Measurements from ENCODE around the gene ZNF764. TPM values are rescaled to one million over a fixed set of nuclear protein-coding genes. Genes with fewer than 3 reads are reported as not detected.

The ZNF764 gene
- total RNA-seq, 4 donors from 2014 or later = 17.9 to 48.0 (median 23.2) TPM

DNA sequence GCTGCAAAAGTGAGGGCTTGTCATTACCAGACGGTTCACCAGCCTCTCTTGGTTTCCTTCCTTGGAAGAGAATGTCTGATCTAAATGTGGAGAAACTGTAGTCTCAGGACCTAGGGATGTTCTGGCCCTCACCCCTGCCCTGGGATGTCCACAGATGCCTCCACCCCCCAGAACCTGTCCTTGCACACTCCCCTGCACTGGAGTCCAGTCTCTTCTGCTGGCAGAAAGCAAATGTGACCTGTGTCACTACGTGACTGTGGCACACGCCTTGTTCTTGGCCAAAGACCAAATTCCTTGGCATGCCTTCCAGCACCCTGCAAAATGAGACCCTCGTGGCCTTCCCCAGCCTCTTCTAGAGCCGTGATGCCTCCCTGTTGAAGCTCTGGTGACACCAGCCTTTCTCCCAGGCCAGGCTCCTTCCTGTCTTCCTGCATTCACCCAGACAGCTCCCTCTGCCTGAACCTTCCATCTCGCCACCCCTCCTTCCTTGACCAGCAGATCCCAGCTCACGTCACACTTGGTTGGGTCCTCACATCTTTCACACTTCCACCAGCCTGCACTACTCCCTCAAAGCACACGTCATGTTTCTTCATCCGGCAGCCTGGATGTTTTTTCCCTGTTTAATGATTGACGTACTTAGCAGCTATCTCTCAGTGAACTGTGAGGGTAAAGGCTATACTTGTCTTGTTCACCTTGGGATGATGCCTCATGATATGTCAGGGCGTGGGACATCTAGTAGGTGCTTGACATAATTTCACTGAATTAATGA lies 36.1 kb downstream of the ZNF764 start:
- Histone ChIP-seq H3K9me3 (no peaks in the 10 kb centered on the region), H3K27ac (peak overlapping the region; percentile 7 to 23 (median 18)), H3K36me3 (no peaks in the 10 kb centered on the region), H3K27me3 (no peaks in the 10 kb centered on the region), H3K4me1 (peaks cover 4 to 28% (median 8%) of the 10 kb centered on the region in 4 donors), H3K4me3 (no peak overlapping the region)
- in situ Hi-C loops (cut with MboI; ENCODE audit: low pct_ligation_motif_present in 1 of 4, low pct_unique_long_range_greater_than_20kb in 1 of 4, low sequenced_read_pairs in 3 of 4) = loop anchor here in 2 of 4 donors (10.0 kb wide), 2 partner anchors 77 to 87 kb away; partner anchors contain the start of genes DCTPP1 (in 1 of the 2) and SEPHS2 (in 1 of the 2)
- intact Hi-C loops (cut with DNase I; ENCODE audit: low total_unique reads) = loop anchor here (10.0 kb wide), 1 partner anchor 77 kb away; the partner anchor contains the start of gene SEPHS2
- WGBS, 2 donors (ENCODE audit: low coverage in 1 of 2) = 38 to 49% methylated on average over 6 to 11 of the region's 11 CpGs
- no peak for TF ChIP-seq POLR2A (IDR thresholded peaks at IDR 0.05)
- TF ChIP-seq POLR2AphosphoS5 (IDR thresholded peaks at IDR 0.05) = peak in 1 of 3 donors; percentile 17
- TF ChIP-seq, protein P1, sequence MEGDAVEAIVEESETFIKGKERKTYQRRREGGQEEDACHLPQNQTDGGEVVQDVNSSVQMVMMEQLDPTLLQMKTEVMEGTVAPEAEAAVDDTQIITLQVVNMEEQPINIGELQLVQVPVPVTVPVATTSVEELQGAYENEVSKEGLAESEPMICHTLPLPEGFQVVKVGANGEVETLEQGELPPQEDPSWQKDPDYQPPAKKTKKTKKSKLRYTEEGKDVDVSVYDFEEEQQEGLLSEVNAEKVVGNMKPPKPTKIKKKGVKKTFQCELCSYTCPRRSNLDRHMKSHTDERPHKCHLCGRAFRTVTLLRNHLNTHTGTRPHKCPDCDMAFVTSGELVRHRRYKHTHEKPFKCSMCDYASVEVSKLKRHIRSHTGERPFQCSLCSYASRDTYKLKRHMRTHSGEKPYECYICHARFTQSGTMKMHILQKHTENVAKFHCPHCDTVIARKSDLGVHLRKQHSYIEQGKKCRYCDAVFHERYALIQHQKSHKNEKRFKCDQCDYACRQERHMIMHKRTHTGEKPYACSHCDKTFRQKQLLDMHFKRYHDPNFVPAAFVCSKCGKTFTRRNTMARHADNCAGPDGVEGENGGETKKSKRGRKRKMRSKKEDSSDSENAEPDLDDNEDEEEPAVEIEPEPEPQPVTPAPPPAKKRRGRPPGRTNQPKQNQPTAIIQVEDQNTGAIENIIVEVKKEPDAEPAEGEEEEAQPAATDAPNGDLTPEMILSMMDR (IDR thresholded peaks at IDR 0.05) = peak in 1 of 5 experiments; percentile 28
- no peak for TF ChIP-seq EP300 (IDR thresholded peaks at IDR 0.05; ENCODE audit: low read depth)
- DNase-seq = peak; percentile 40

DNA sequence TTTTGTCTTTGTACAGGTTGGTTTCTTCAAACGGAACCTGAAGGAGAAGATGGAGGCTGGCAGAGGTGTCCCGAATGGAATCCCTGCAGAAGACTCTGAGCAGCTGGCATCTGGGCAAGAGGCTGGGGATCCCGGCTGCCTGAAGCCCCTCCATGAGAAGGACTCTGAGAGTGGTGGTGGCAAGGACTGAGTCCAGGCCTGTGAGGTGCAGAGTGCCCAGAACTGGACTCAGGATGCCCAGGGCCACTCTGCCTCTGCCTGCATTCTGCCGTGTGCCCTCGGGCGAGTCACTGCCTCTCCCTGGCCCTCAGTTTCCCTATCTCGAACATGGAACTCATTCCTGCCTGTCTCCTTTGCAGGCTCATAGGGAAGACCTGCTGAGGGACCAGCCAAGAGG lies 36.7 kb downstream of the ZNF764 start:
- peaks cover 4 to 28% (median 8%) of the 10 kb centered on the region in 4 donors for H3K4me1 ChIP-seq
- TF ChIP-seq, protein P1 (IDR thresholded peaks at IDR 0.05) = no peak
- TF ChIP-seq POLR2A (IDR thresholded peaks at IDR 0.05) = no peak
- TF ChIP-seq POLR2AphosphoS5 (IDR thresholded peaks at IDR 0.05) = no peak
- no peak for TF ChIP-seq EP300 (IDR thresholded peaks at IDR 0.05; ENCODE audit: low read depth)
- in situ Hi-C loops (cut with MboI; ENCODE audit: low pct_ligation_motif_present in 1 of 4, low pct_unique_long_range_greater_than_20kb in 1 of 4, low sequenced_read_pairs in 3 of 4) (loop anchor here in 2 of 4 donors (10.0 kb wide), 2 partner anchors 77 to 87 kb away; partner anchors contain the start of genes DCTPP1 (in 1 of the 2) and SEPHS2 (in 1 of the 2)), intact Hi-C loops (cut with DNase I; ENCODE audit: low total_unique reads) (loop anchor here (10.0 kb wide), 1 partner anchor 77 kb away; the partner anchor contains the start of gene SEPHS2)
- H3K36me3 ChIP-seq = no peaks in the 10 kb centered on the region
- no peak overlapping the region for H3K27ac ChIP-seq
- H3K27me3 ChIP-seq = no peaks in the 10 kb centered on the region
- no peaks in the 10 kb centered on the region for H3K9me3 ChIP-seq
- 90% methylated on average over 7 of the region's 7 CpGs; no CpG with 5 or more reads in 1 of the 2 donors for WGBS, 2 donors (ENCODE audit: low coverage in 1 of 2)
- no peak overlapping the region for H3K4me3 ChIP-seq
- DNase-seq = no peak

DNA sequence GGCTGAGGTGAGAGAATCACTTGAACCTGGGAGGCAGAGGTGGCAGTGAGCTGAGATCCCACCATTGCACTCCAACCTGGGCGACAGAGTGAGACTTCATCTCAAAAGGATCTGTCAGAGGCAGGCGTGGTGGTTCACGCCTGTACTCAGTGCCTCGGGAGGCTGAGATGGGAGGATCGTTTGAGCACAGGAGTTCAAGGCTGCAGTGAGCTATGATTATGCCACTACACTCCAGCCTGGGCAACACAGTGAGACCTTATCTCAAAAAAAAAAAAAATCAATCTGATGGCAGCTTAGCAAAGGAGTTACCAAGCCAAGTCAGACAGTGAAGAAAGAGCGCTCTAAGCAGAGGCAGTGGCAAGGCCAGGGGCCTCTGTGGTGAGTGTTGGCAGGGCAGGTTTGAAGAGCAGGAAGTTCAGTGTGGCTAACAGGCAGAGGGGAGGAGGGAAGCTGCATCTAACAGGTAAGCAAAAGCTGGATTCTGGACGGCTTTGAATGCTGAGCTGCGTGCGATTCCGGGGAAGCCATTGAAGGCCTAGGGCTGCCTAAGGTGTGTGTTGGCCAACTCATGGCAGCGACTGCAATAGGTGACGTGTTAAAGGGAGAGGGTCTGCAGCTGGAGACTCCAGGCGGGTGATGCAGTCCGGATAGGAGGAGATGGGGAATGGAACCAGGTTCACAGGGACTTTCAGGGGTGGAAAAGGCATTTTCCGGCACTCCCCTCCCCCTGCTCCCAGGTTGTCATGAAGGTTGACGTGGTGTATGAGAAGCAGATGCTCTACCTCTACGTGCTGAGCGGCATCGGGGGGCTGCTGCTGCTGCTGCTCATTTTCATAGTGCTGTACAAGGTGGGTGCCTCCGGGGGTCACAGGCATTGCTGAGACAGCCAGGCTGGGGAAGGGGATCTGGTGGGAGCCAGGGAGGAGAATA lies 38.8 kb downstream of the ZNF764 start:
- in situ Hi-C loops (cut with MboI; ENCODE audit: low pct_ligation_motif_present in 1 of 4, low pct_unique_long_range_greater_than_20kb in 1 of 4, low sequenced_read_pairs in 3 of 4) = loop anchor here in 2 of 4 donors (10.0 kb wide), 2 partner anchors 75 to 85 kb away; partner anchors contain the start of genes DCTPP1 (in 1 of the 2) and SEPHS2 (in 1 of the 2)
- H3K36me3 ChIP-seq = no peaks in the 10 kb centered on the region
- 91 to 100% methylated on average over 2 to 20 of the region's 20 CpGs for WGBS, 2 donors (ENCODE audit: low coverage in 1 of 2)

More for the DNA sequence above, 38.8 kb downstream of the ZNF764 start:
- intact Hi-C loops (cut with DNase I; ENCODE audit: low total_unique reads) = loop anchor here (10.0 kb wide), 1 partner anchor 75 kb away; the partner anchor contains the start of gene SEPHS2
- TF ChIP-seq, protein P1 (IDR thresholded peaks at IDR 0.05) = no peak
- no peak for TF ChIP-seq EP300 (IDR thresholded peaks at IDR 0.05; ENCODE audit: low read depth)
- TF ChIP-seq POLR2AphosphoS5 (IDR thresholded peaks at IDR 0.05) = no peak
- no peak for TF ChIP-seq POLR2A (IDR thresholded peaks at IDR 0.05)
- Histone ChIP-seq H3K27ac (no peak overlapping the region), H3K4me3 (no peak overlapping the region), H3K4me1 (peaks cover 0 to 19% (median 3%) of the 10 kb centered on the region in 4 donors), H3K27me3 (no peaks in the 10 kb centered on the region), H3K9me3 (no peaks in the 10 kb centered on the region)
- no peak for DNase-seq

Measured in transverse colon (tissue), 4 donors.